Gastrocnemius medialis (tissue), 4 donors: Measurements from ENCODE around the gene TBCD. TPM values are rescaled to one million over a fixed set of nuclear protein-coding genes. Genes with fewer than 3 reads are reported as not detected.

Experiments used
- ATAC-seq, 2 donors: fragments of 150-250 bp; one replicate each; pipeline ENCODE4 v1.9.1; 2016
- DNase-seq, 2 donors: peaks; one replicate each; pipeline ENCODE4 v3.0.0-alpha.2; 2019
- H3K27ac ChIP-seq, 4 donors: fragments of 200-600 bp; sonication (generic); 1 replicate in 1 of 4; 2 replicates in 3 of 4; pipeline ENCODE4 v1.5.1; 2016 to 2018; ENCODE audit warnings: mild to moderate bottlenecking in 2 of 4, moderate library complexity in 1 of 4
- H3K27me3 ChIP-seq, 3 donors: fragments of 200-600 bp; sonication (generic) in 2 of 3; 1 replicate in 1 of 3; 2 replicates in 2 of 3; pipeline versions ENCODE4 v1.5.1 to v1.6.0; 2016 to 2019; ENCODE audit warnings: mild to moderate bottlenecking in 1 of 3, moderate library complexity in 1 of 3
- H3K36me3 ChIP-seq, 2 donors: fragments of 200-600 bp; sonication (generic) in 1 of 2; one replicate each; pipeline ENCODE4 v1.5.1; 2017 to 2018
- H3K4me1 ChIP-seq, 2 donors: fragments of 200-600 bp; sonication (generic) in 1 of 2; one replicate each; pipeline ENCODE4 v1.5.1; 2016 to 2017; ENCODE audit warnings: mild to moderate bottlenecking in 2 of 2
- H3K4me3 ChIP-seq, 4 donors: fragments of 200-600 bp; sonication (generic) in 3 of 4; 1 replicate in 1 of 4; 2 replicates in 3 of 4; pipeline ENCODE4 v1.5.1; 2016 to 2019; ENCODE audit warnings: mild to moderate bottlenecking in 2 of 4
- H3K9me3 ChIP-seq, 3 donors: fragments of 200-600 bp; sonication (generic) in 2 of 3; 1 replicate in 1 of 3; 2 replicates in 2 of 3; pipeline ENCODE4 v1.5.1; 2016 to 2019
- POLR2A ChIP-seq, 2 donors: fragments of 450-650 bp; IDR thresholded peaks; one replicate each; pipeline ENCODE4 v1.6.1; 2017; ENCODE audit warnings: antibody characterized with exemption in 2 of 2, mild to moderate bottlenecking in 2 of 2, moderate library complexity in 2 of 2
- in situ Hi-C, 4 donors: fragments of 200-750 bp; cut with MboI; loops; one replicate each; pipeline versions ENCODE4 v1.15.0 to v1.8.0; 2017; ENCODE audit warnings: low sequenced_read_pairs in 4 of 4
- intact Hi-C: fragments of 100-400 bp; cut with DNase I; formaldehyde crosslinking; loops from one replicate; pipeline ENCODE4 v1.15.1; 2023; ENCODE audit warnings: low total_unique reads
- total RNA-seq, 4 donors: library from RNA; depleted of rRNA; stranded (reverse); fragments of >200 nt; gene quantifications; one replicate each; pipeline versions ENCODE4 v1.1.0 to v1.2.3, GENCODE V29; 2016
- TF ChIP-seq, protein P1 (sequence below), 5 experiments: fragments of 450-650 bp in 3 of 5; fragments of 200-600 bp in 2 of 5; sonication (generic) in 2 of 5; IDR thresholded peaks in 4 of 5; conservative IDR thresholded peaks in 1 of 5; 1 replicate in 4 of 5; 2 replicates in 1 of 5; pipeline ENCODE4 v1.5.1; 2016 to 2019; ENCODE audit warnings: antibody characterized with exemption in 5 of 5, mild to moderate bottlenecking in 3 of 5, moderate library complexity in 3 of 5

Gene TBCD
- total RNA-seq, 4 donors from 2014 or later = 18.0 to 50.4 (median 33.3) TPM

DNA sequence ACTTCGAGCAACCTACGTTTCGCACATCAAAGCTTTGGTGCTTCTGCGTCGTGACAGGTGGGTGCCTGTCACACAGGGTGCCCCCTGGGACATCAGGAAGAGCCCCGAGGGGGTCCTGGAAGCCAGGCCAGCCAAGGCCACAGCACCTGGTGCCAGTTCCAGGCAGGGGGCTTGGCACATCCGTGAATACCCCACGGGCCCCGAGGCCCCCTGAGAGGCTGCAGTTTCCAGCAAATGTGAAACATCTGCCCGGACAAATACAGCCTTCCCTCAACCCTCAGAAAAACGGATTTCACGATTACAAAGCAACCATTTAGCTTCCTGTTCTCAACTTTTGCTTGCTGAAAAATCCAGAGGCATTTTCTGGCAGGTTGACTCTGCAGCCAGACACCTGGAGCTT is 218.2 kb downstream of the TBCD start:
- H3K9me3 ChIP-seq = no peaks in the 10 kb centered on the region
- no peak for ATAC-seq
- TF ChIP-seq POLR2A (IDR thresholded peaks at IDR 0.05) = no peak
- TF ChIP-seq, protein P1, sequence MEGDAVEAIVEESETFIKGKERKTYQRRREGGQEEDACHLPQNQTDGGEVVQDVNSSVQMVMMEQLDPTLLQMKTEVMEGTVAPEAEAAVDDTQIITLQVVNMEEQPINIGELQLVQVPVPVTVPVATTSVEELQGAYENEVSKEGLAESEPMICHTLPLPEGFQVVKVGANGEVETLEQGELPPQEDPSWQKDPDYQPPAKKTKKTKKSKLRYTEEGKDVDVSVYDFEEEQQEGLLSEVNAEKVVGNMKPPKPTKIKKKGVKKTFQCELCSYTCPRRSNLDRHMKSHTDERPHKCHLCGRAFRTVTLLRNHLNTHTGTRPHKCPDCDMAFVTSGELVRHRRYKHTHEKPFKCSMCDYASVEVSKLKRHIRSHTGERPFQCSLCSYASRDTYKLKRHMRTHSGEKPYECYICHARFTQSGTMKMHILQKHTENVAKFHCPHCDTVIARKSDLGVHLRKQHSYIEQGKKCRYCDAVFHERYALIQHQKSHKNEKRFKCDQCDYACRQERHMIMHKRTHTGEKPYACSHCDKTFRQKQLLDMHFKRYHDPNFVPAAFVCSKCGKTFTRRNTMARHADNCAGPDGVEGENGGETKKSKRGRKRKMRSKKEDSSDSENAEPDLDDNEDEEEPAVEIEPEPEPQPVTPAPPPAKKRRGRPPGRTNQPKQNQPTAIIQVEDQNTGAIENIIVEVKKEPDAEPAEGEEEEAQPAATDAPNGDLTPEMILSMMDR (IDR thresholded peaks at IDR 0.05 in 4 of 5, conservative IDR thresholded peaks at IDR 0.05 in 1 of 5) = no peak
- DNase-seq = no peak
- H3K4me3 ChIP-seq = no peak overlapping the region
- no peaks in the 10 kb centered on the region for H3K27me3 ChIP-seq
- H3K4me1 ChIP-seq = no peaks in the 10 kb centered on the region
- H3K27ac ChIP-seq = no peak overlapping the region
- no peaks in the 10 kb centered on the region for H3K36me3 ChIP-seq
- intact Hi-C loops (no loop called here), in situ Hi-C loops (no loop called here)

DNA sequence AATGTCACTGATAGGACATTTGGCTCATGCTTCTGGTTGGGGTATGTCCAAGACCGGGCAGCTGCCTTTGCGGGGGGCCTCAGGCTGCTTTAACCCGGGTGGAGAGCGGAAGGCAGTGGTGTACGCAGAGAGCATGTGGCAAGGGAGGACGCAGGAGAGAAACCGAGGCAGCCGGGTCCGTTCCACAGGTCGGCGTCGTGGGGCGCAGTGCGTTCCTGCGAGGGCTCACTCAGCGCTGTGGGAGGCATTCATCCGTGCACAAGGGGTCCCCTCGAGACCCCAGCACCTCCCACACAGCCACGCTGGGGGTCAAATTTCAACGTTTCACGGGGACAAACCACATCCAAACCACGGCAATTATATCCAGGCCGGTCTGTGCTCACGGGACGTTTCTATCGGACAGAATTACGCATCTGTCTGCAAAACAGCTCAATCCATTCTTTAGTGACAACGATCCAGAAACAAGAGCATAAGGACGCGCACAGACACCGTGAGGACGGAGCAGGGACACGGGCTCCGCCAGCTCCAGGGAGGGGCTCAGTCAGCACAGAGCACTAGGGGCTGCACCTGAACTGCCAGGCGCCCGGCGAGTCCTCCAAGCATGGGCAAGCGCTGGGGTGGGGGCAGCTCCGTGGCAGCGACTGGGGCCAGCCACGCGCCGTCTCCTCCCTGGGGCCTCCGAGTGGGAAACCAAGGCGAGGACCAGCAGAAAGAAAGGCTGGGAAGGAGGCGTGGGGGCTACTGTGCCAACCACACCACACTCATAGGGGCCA is 219.1 kb downstream of the TBCD start:
- H3K4me1 ChIP-seq = no peaks in the 10 kb centered on the region
- H3K27ac ChIP-seq = no peak overlapping the region
- intact Hi-C loops = no loop called here
- TF ChIP-seq POLR2A (IDR thresholded peaks at IDR 0.05) = no peak
- TF ChIP-seq, protein P1 (IDR thresholded peaks at IDR 0.05 in 4 of 5, conservative IDR thresholded peaks at IDR 0.05 in 1 of 5) = no peak
- H3K4me3 ChIP-seq = no peak overlapping the region
- no peaks in the 10 kb centered on the region for H3K36me3 ChIP-seq
- in situ Hi-C loops = no loop called here
- DNase-seq (no peak), ATAC-seq (no peak)
- no peaks in the 10 kb centered on the region for H3K9me3 ChIP-seq
- H3K27me3 ChIP-seq = no peaks in the 10 kb centered on the region

DNA sequence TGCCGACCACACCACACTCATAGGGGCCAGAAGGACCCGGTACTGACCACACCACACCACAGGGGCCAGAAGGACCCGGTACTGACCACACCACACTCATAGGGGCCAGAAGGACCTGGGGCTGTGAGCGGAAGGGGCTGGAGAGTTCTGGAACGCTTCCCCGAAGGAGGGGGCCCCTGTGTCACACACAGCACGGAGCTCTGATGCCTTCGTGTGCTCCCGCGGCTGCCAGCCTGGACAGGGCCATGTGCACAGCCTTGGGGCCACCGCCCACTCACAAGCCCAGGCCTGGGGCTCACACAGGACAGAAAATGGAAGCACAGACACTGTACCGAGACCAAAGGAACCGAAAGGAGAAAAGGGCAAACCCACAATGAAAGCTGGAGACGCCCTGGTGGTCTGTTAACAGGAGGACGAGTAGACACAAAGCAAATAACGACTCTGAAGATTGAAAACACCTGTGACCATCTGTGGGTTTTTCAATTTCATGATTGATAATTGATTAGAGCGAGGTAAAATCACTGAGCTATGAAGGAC is 221.0 kb downstream of the TBCD start:
- in situ Hi-C loops = no loop called here
- no peak for DNase-seq
- TF ChIP-seq, protein P1 (IDR thresholded peaks at IDR 0.05 in 4 of 5, conservative IDR thresholded peaks at IDR 0.05 in 1 of 5) = no peak
- no peak for TF ChIP-seq POLR2A (IDR thresholded peaks at IDR 0.05)
- no peaks in the 10 kb centered on the region for H3K9me3 ChIP-seq
- no peak overlapping the region for H3K27ac ChIP-seq
- no peaks in the 10 kb centered on the region for H3K36me3 ChIP-seq
- H3K4me1 ChIP-seq = no peaks in the 10 kb centered on the region
- ATAC-seq = no peak
- no peaks in the 10 kb centered on the region for H3K27me3 ChIP-seq
- H3K4me3 ChIP-seq = no peak overlapping the region
- intact Hi-C loops = no loop called here

DNA sequence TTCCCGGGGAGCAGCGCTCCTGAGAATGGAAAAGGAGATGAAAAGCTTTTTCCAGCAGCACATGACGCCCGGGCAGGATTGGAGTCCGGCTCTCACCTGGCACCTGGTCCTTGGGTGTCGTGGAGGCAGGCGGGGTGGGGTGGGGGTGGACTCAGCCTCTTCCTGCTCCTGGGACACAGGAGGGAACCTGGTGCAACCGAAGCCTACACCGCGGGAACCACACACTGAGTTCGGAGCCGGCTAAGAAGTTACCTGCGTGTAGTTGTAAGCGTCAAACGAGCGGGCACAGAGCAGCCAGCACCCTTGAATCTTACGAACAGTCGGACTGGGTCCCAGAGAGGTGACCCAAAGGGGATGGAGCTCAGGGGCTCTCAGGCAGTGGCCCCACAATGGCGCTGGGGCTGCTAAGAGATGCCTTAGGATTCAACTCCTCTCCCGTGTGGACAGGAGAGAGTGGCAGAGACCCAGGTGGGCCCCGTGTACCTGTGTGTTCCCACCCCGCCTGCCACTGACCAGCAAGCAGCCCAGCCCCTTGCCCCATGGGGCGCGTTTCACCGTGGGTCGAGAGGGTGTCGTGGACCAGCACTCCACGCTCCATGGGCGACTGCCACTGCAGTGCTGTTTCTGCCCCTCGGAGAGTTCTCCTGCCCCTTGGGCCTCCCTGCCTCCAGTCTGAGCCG is 221.7 kb downstream of the TBCD start:
- H3K4me3 ChIP-seq = no peak overlapping the region
- H3K36me3 ChIP-seq = no peaks in the 10 kb centered on the region
- H3K27me3 ChIP-seq = no peaks in the 10 kb centered on the region
- intact Hi-C loops (no loop called here), in situ Hi-C loops (no loop called here)
- H3K27ac ChIP-seq = no peak overlapping the region
- no peak for ATAC-seq
- TF ChIP-seq POLR2A (IDR thresholded peaks at IDR 0.05) = no peak
- TF ChIP-seq, protein P1 (IDR thresholded peaks at IDR 0.05 in 4 of 5, conservative IDR thresholded peaks at IDR 0.05 in 1 of 5) = no peak
- no peaks in the 10 kb centered on the region for H3K9me3 ChIP-seq
- no peaks in the 10 kb centered on the region for H3K4me1 ChIP-seq
- no peak for DNase-seq
